MM.1S (cell line): ENCODE data around the gene LASP1NB.

Experiments used
- DNase-seq: peaks from one replicate; pipeline ENCODE4 v3.0.0-alpha.2; 2015
- H2AFZ ChIP-seq: fragments of 300-600 bp; sonication (generic); 2 replicates; pipeline ENCODE4 v1.6.0; 2016; ENCODE audit warnings: antibody characterized with exemption, low read length
- H3F3A ChIP-seq: fragments of 300-600 bp; sonication (generic); 2 replicates; pipeline ENCODE4 v1.6.1; 2016; ENCODE audit warnings: mild to moderate bottlenecking, antibody characterized with exemption, low read length, moderate library complexity, mixed read lengths; ENCODE audit not compliant: insufficient read depth
- H3K27ac ChIP-seq: fragments of 300-600 bp; sonication (generic); 2 replicates; pipeline ENCODE4 v1.5.1; 2016; ENCODE audit warnings: mild to moderate bottlenecking, low read length
- H3K27me3 ChIP-seq: fragments of 300-600 bp; sonication (generic); replicated peaks from 2 replicates; pipeline ENCODE4 v1.6.0; 2016; ENCODE audit warnings: low read length; ENCODE audit not compliant: insufficient read depth
- H3K36me3 ChIP-seq: fragments of 300-600 bp; sonication (generic); replicated peaks from 2 replicates; pipeline ENCODE4 v1.6.1; 2016; ENCODE audit warnings: mild to moderate bottlenecking, low read length, mixed read lengths; ENCODE audit not compliant: insufficient read depth
- H3K4me1 ChIP-seq: fragments of 300-600 bp; sonication (generic); 2 replicates; pipeline ENCODE4 v1.6.1; 2016; ENCODE audit warnings: low read length, mixed read lengths
- H3K4me2 ChIP-seq: fragments of 300-600 bp; sonication (generic); 2 replicates; pipeline ENCODE4 v1.6.0; 2016; ENCODE audit warnings: low read depth, low read length
- H3K4me3 ChIP-seq: fragments of 300-600 bp; sonication (generic); 2 replicates; pipeline ENCODE4 v1.5.1; 2016; ENCODE audit warnings: low read length, mixed read lengths
- H3K79me2 ChIP-seq: fragments of 300-600 bp; sonication (generic); 2 replicates; pipeline ENCODE4 v1.6.1; 2016; ENCODE audit warnings: mixed run types, low read length, mixed read lengths
- H3K9ac ChIP-seq: fragments of 300-600 bp; sonication (generic); 2 replicates; pipeline ENCODE4 v1.6.1; 2016; ENCODE audit warnings: low read length, mixed read lengths
- H3K9me2 ChIP-seq: fragments of 300-600 bp; sonication (generic); replicated peaks from 2 replicates; pipeline ENCODE4 v1.6.1; 2016; ENCODE audit warnings: mild to moderate bottlenecking, low read length, mixed read lengths; ENCODE audit not compliant: insufficient read depth
- H3K9me3 ChIP-seq: fragments of 300-600 bp; sonication (generic); replicated peaks from 2 replicates; pipeline ENCODE4 v1.6.1; 2016; ENCODE audit warnings: mild to moderate bottlenecking, low read length, mixed read lengths; ENCODE audit not compliant: insufficient read depth
- H4K20me1 ChIP-seq: fragments of 300-600 bp; sonication (generic); 2 replicates; pipeline ENCODE4 v1.6.1; 2016; ENCODE audit warnings: mild to moderate bottlenecking, low read length, moderate library complexity, mixed read lengths; ENCODE audit not compliant: insufficient read depth
- EZH2 ChIP-seq: fragments of 300-600 bp; sonication (generic); optimal IDR thresholded peaks from 2 replicates; pipeline ENCODE3; 2017; ENCODE audit warnings: low read depth, mild to moderate bottlenecking, antibody characterized with exemption, low read length, mixed read lengths
- EZH2phosphoT487 ChIP-seq: fragments of 300-600 bp; sonication (generic); IDR thresholded peaks from 2 replicates; pipeline ENCODE4 v1.6.1; 2018; ENCODE audit warnings: antibody characterized with exemption, low read length
- TF ChIP-seq, protein P1 (sequence below): fragments of 300-600 bp; sonication (generic); IDR thresholded peaks from 2 replicates; pipeline ENCODE4 v1.5.1; 2016; ENCODE audit warnings: antibody characterized with exemption, low read length, mixed read lengths

Gene LASP1NB

DNA sequence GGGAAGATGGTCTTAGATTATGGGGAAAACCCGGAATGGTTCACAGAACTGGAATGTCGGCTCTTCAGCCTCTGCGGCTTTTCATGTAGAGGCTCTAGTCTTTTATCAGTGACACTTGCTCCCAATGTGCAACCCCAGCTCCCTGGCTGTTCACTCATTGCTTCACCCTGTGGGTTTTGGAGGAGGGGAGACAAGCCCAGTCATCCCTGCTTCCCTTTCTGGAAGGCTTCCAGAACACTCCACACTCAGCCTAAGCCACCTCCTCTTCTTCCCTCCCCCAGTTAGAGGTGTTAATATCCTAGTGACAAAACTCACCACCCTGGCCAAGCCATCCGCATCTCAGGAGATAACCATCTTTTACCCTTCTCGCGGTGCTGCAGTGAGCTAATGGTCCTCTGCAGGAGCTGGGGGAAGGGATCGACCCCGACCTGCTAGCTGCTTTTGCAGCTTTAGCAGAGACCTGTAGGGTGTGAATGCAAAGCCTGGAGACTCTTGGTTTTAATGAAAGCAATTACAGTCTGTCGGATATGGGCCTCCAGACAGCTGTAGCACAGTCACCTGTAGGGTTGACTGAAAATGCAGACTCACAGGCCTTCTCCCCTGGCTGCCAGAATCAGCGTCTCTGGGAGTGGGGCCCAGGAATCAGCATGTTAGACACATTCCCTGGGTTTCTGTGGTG is 24.3 kb upstream of the LASP1NB start:
- H3K4me3 ChIP-seq = no peak overlapping the region
- peaks cover 15% of the 10 kb centered on the region for H3F3A ChIP-seq
- H3K9me2 ChIP-seq = no peaks in the 10 kb centered on the region
- H3K79me2 ChIP-seq = peaks cover 72% of the 10 kb centered on the region
- H3K9me3 ChIP-seq = no peaks in the 10 kb centered on the region
- no peak overlapping the region for H3K9ac ChIP-seq
- TF ChIP-seq EZH2 (no peak), EZH2phosphoT487 (no peak)
- TF ChIP-seq, protein P1, sequence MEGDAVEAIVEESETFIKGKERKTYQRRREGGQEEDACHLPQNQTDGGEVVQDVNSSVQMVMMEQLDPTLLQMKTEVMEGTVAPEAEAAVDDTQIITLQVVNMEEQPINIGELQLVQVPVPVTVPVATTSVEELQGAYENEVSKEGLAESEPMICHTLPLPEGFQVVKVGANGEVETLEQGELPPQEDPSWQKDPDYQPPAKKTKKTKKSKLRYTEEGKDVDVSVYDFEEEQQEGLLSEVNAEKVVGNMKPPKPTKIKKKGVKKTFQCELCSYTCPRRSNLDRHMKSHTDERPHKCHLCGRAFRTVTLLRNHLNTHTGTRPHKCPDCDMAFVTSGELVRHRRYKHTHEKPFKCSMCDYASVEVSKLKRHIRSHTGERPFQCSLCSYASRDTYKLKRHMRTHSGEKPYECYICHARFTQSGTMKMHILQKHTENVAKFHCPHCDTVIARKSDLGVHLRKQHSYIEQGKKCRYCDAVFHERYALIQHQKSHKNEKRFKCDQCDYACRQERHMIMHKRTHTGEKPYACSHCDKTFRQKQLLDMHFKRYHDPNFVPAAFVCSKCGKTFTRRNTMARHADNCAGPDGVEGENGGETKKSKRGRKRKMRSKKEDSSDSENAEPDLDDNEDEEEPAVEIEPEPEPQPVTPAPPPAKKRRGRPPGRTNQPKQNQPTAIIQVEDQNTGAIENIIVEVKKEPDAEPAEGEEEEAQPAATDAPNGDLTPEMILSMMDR = no peak
- H2AFZ ChIP-seq = no peak overlapping the region
- H3K36me3 ChIP-seq = no peaks in the 10 kb centered on the region
- H4K20me1 ChIP-seq = no peaks in the 10 kb centered on the region
- H3K4me2 ChIP-seq = no peak overlapping the region
- DNase-seq = no peak
- H3K27ac ChIP-seq = no peak overlapping the region
- H3K27me3 ChIP-seq = no peaks in the 10 kb centered on the region
- peaks cover 33% of the 10 kb centered on the region for H3K4me1 ChIP-seq

DNA sequence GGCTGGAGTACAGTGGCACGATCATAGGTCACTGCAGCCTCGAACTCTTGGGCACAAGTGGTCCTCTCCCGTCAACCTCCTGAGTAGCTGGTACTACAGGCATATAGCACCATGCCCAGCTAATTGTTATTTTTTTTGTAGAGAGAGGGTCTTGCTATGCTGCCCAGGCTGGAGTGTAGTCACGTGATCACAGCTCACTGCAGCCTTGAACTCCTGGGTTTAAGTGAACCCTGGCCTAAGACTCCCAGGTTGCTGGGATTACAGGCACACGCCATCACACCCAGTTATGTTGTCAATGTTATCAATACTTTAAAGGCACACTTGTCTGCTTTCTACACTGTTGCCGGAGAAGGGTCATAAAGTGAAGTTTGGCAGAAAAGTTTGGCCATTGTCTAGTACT is 22.0 kb upstream of the LASP1NB start:
- Histone ChIP-seq H3K9me3 (no peaks in the 10 kb centered on the region), H3K4me3 (no peak overlapping the region), H3K4me1 (peaks cover 12% of the 10 kb centered on the region), H3K27ac (no peak overlapping the region), H3K4me2 (no peak overlapping the region), H3K9me2 (no peaks in the 10 kb centered on the region), H3K79me2 (peaks cover 78% of the 10 kb centered on the region), H2AFZ (no peak overlapping the region), H3F3A (peaks cover 3% of the 10 kb centered on the region; the same call in 1 of the 2 replicates), H3K27me3 (no peaks in the 10 kb centered on the region), H3K36me3 (no peaks in the 10 kb centered on the region), H4K20me1 (no peaks in the 10 kb centered on the region), H3K9ac (no peak overlapping the region)
- TF ChIP-seq EZH2 (no peak), EZH2phosphoT487 (no peak)
- TF ChIP-seq, protein P1 = no peak
- DNase-seq = no peak

DNA sequence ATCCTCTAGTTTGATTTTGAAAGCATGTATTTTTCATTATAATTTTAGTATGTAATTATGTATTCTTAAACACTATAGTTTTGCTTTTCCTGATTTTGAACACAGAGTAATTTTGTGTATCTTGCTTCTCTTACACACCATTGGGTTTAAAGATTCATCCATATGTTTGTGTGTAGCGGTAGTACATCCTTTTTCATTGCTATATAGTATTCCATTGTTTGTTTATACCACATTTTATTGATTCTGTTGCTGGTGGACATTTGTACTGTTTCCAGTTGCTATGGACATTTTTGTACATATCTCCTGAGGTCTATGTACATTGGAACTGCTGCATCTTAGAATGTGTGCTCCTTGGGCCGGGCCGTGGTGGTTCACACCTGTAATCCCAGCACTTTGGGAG is 20.5 kb upstream of the LASP1NB start:
- TF ChIP-seq EZH2 = no peak
- TF ChIP-seq EZH2phosphoT487 = no peak
- TF ChIP-seq, protein P1 = no peak
- Histone ChIP-seq H3K36me3 (no peaks in the 10 kb centered on the region), H3K27me3 (no peaks in the 10 kb centered on the region), H3K9me3 (no peaks in the 10 kb centered on the region), H3F3A (no peaks in the 10 kb centered on the region), H3K79me2 (peaks cover 72% of the 10 kb centered on the region), H2AFZ (no peak overlapping the region), H4K20me1 (no peaks in the 10 kb centered on the region), H3K9ac (no peak overlapping the region), H3K4me2 (no peak overlapping the region), H3K4me1 (no peaks in the 10 kb centered on the region), H3K9me2 (no peaks in the 10 kb centered on the region), H3K27ac (no peak overlapping the region), H3K4me3 (no peak overlapping the region)
- DNase-seq = no peak
